ENCODE data around the gene HOXA13. TPM values are rescaled to one million over a fixed set of nuclear protein-coding genes. Genes with fewer than 3 reads are reported as not detected.

HOXA13 gene
- total and polyA plus RNA-seq, 2 experiments from 2014 or later, result not detected

GRCh38 chr7:27242555-27243339, 42.9 kb upstream of the HOXA13 start, which contains the start of gene EVX1:
Gene EVX1, plus strand, starts transcription at chr7:27242802. Its CDS starts 229 bp downstream, at chr7:27243031.
- H3K4me3 ChIP-seq, result peak within 1 kb of the TSS; percentile 13
- no peaks in the 10 kb centered on the region for H3K9me3 ChIP-seq (ENCODE audit: low read depth)
- H3K27ac ChIP-seq, result no peak within 1 kb of the TSS
- H3K36me3 ChIP-seq, result no peaks in the 10 kb centered on the region
- no peak for TF ChIP-seq CTCF (IDR thresholded peaks at IDR 0.05; ENCODE audit: low read depth, low read length)
- H3K27me3 ChIP-seq, result peaks cover 100% of the 10 kb centered on the region
- no peak for DNase-seq (ENCODE audit: low read depth in 1 of 2, low spot score in 1 of 2)
- peaks cover 15% of the 10 kb centered on the region for H3K4me1 ChIP-seq (ENCODE audit: low read depth)

- no peak overlapping the region for H3K4me3 ChIP-seq
- H3K9me3 ChIP-seq (ENCODE audit: low read depth), result no peaks in the 10 kb centered on the region
Observed at GRCh38 chr7:27242154-27242553, 42.3 kb upstream of the HOXA13 start.

GRCh38 chr7:27241189-27242056, 41.5 kb upstream of the HOXA13 start:
- no peak overlapping the region for H3K27ac ChIP-seq
- DNase-seq (ENCODE audit: low read depth in 1 of 2, low spot score in 1 of 2), result no peak
- no peak for TF ChIP-seq CTCF (IDR thresholded peaks at IDR 0.05; ENCODE audit: low read depth, low read length)
- H3K9me3 ChIP-seq (ENCODE audit: low read depth), result no peaks in the 10 kb centered on the region
- H3K27me3 ChIP-seq, result peaks cover 100% of the 10 kb centered on the region
- H3K36me3 ChIP-seq, result no peaks in the 10 kb centered on the region
- H3K4me1 ChIP-seq (ENCODE audit: low read depth), result peaks cover 15% of the 10 kb centered on the region
- H3K4me3 ChIP-seq, result no peak overlapping the region

More at GRCh38 chr7:27242154-27242553, 42.3 kb upstream of the HOXA13 start:
- H3K27me3 ChIP-seq, result peaks cover 100% of the 10 kb centered on the region
- TF ChIP-seq CTCF (IDR thresholded peaks at IDR 0.05; ENCODE audit: low read depth, low read length), result no peak
- no peaks in the 10 kb centered on the region for H3K36me3 ChIP-seq
- peaks cover 15% of the 10 kb centered on the region for H3K4me1 ChIP-seq (ENCODE audit: low read depth)
- no peak overlapping the region for H3K27ac ChIP-seq
- DNase-seq (ENCODE audit: low read depth in 1 of 2, low spot score in 1 of 2), result no peak

GRCh38 chr7:27240015-27240731, 40.3 kb upstream of the HOXA13 start:
- Histone ChIP-seq H3K4me3 (peak overlapping the region; percentile 33), H3K9me3 (ENCODE audit: low read depth) (no peaks in the 10 kb centered on the region), H3K27ac (no peak overlapping the region), H3K4me1 (ENCODE audit: low read depth) (peaks cover 15% of the 10 kb centered on the region), H3K27me3 (peaks cover 100% of the 10 kb centered on the region), H3K36me3 (no peaks in the 10 kb centered on the region)
- DNase-seq (ENCODE audit: low read depth in 1 of 2, low spot score in 1 of 2), result no peak
- no peak for TF ChIP-seq CTCF (IDR thresholded peaks at IDR 0.05; ENCODE audit: low read depth, low read length)

- Histone ChIP-seq H3K36me3 (no peaks in the 10 kb centered on the region), H3K27me3 (peaks cover 100% of the 10 kb centered on the region), H3K4me3 (peak overlapping the region; percentile 33), H3K9me3 (ENCODE audit: low read depth) (no peaks in the 10 kb centered on the region), H3K4me1 (ENCODE audit: low read depth) (peaks cover 15% of the 10 kb centered on the region), H3K27ac (no peak overlapping the region)
- TF ChIP-seq CTCF (IDR thresholded peaks at IDR 0.05; ENCODE audit: low read depth, low read length), result no peak
- peak in 1 of 2 donors; percentile 34 for DNase-seq (ENCODE audit: low read depth in 1 of 2, low spot score in 1 of 2)
Observed at GRCh38 chr7:27239387-27240014, 39.6 kb upstream of the HOXA13 start.

All from cardiac muscle cell (in vitro differentiated cells and primary cell).